Endodermal cell (in vitro differentiated cells): ENCODE data around the gene FRS2. TPM values are rescaled to one million over a fixed set of nuclear protein-coding genes. Genes with fewer than 3 reads are reported as not detected.

Experiments used
- DNase-seq: peaks from one replicate; pipeline ENCODE4 v3.0.0-alpha.2; 2017
- H3K27ac ChIP-seq: 2 replicates; pipeline ENCODE4 v1.5.1; 2013; ENCODE audit warnings: mild to moderate bottlenecking, low read depth, low read length, moderate library complexity
- H3K27me3 ChIP-seq: 2 replicates; pipeline ENCODE4 v1.6.1; 2013; ENCODE audit warnings: mild to moderate bottlenecking, low read length, moderate library complexity; ENCODE audit not compliant: insufficient read depth, control insufficient read depth, poor library complexity, severe bottlenecking
- H3K36me3 ChIP-seq: 2 replicates; pipeline ENCODE4 v1.7.0; 2013; ENCODE audit warnings: mild to moderate bottlenecking, low read length, moderate library complexity; ENCODE audit not compliant: control insufficient read depth, insufficient read depth
- H3K4me1 ChIP-seq: one replicate; pipeline ENCODE4 v1.7.0; 2013; ENCODE audit warnings: low read length; ENCODE audit not compliant: control insufficient read depth, insufficient read depth
- H3K4me3 ChIP-seq: 2 replicates; pipeline ENCODE4 v1.5.1; 2013; ENCODE audit warnings: mild to moderate bottlenecking, low read length, moderate library complexity
- H3K9ac ChIP-seq: 2 replicates; pipeline ENCODE4 v1.6.1; 2013; ENCODE audit warnings: mild to moderate bottlenecking, low read length, moderate library complexity; ENCODE audit not compliant: poor library complexity, severe bottlenecking; ENCODE audit errors: extremely low read depth
- H3K9me3 ChIP-seq: 2 replicates; pipeline ENCODE4 v1.6.1; 2013; ENCODE audit warnings: mild to moderate bottlenecking, low read length, moderate library complexity; ENCODE audit not compliant: control insufficient read depth
- H3K27ac Mint-ChIP-seq: 2 replicates; pipeline ENCODE4 v1.8.0; 2020; ENCODE audit warnings: mixed read lengths
- H3K27me3 Mint-ChIP-seq: 2 replicates; pipeline ENCODE4 v1.8.0; 2021; ENCODE audit warnings: mild to moderate bottlenecking, mixed read lengths; ENCODE audit not compliant: insufficient read depth
- H3K36me3 Mint-ChIP-seq: 2 replicates; pipeline ENCODE4 v1.8.0; 2020; ENCODE audit warnings: low read depth, mixed read lengths
- H3K4me1 Mint-ChIP-seq: 2 replicates; pipeline ENCODE4 v1.8.0; 2020; ENCODE audit warnings: mixed read lengths
- H3K4me3 Mint-ChIP-seq: 2 replicates; pipeline ENCODE4 v1.8.0; 2020; ENCODE audit warnings: mild to moderate bottlenecking, moderate library complexity, mixed read lengths
- H3K9me3 Mint-ChIP-seq: 2 replicates; pipeline ENCODE4 v1.8.0; 2020; ENCODE audit warnings: mild to moderate bottlenecking, mixed read lengths
- WGBS, 2 experiments: methylation state at CpG; one replicate each; pipeline versions ENCODE4 v1.1.5 to v1.1.7; 2013; ENCODE audit warnings: missing lambda C conversion rate in 2 of 2, mixed read lengths in 1 of 2; ENCODE audit not compliant: insufficient coverage in 1 of 2, insufficient read length in 1 of 2; 5-methylcytosine and 5-hydroxymethylcytosine counted together
- total RNA-seq, 2 donors: library from RNA; stranded (reverse); fragmentation: NEBNext Ultra II Directional in 1 of 2; extraction: Animal tissue kit (Norgen Biotek cat#: 25700) in 1 of 2; gene quantifications; 2 replicates in 1 of 2; 3 replicates in 1 of 2; pipeline ENCODE4 v1.2.1, GENCODE V29; 2021
- TF ChIP-seq, protein P1 (sequence below): fragments of 200-600 bp; sonication (generic); conservative IDR thresholded peaks from 2 replicates; pipeline ENCODE4 v1.5.0; 2021; ENCODE audit warnings: antibody characterized with exemption, mild to moderate bottlenecking

The FRS2 gene
- total RNA-seq, 2 donors from 2014 or later: 63.1 to 65.8 TPM

DNA sequence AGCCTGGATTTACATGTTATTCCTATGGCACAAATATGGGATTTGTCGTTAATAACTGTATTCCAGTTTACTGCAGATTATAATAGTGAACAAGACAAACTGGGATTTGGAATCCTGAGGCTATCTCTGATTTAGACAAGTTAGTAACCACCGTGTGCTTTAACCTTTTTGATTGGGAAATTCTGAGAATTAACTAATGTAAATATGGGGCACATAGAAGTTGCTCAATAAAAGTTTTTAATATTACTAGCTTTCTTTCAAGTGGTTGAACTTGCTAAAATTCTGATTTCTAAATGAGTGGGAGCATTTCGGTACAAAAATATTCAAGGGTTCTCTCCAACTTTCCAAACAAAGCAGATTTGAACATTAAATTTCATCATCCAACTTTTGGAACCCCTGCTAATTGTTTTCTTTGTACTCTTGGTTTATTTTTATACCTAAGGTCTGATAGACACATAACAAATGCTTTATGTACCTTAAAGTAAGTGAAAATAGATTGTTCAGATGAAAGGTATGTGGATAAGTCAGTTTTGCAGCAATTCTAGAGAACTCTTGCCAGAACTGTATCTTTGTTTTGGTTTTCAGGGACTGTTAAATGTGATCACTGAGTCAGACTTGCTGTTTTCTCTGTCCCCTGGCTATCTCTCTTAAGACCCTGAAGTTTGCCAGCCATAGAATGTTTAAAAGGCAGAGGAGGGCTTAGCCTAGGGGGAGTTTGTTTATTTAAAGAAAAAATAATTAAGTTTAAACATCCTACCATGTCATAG lies 57.5 kb downstream of the FRS2 start:
- WGBS, 2 experiments: 91 to 100% methylated on average over 2 to 3 of the region's 3 CpGs
- no peaks in the 10 kb centered on the region for H3K27me3 Mint-ChIP-seq
- peaks cover 29% of the 10 kb centered on the region for H3K36me3 ChIP-seq
- H3K9me3 Mint-ChIP-seq: peaks cover 3% of the 10 kb centered on the region
- H3K36me3 Mint-ChIP-seq: peaks cover 12% of the 10 kb centered on the region
- H3K9me3 ChIP-seq: no peaks in the 10 kb centered on the region
- H3K4me3 ChIP-seq: no peak overlapping the region
- H3K4me1 Mint-ChIP-seq: peaks cover 12% of the 10 kb centered on the region
- DNase-seq: no peak
- H3K27ac Mint-ChIP-seq: no peak overlapping the region
- H3K9ac ChIP-seq: no peak overlapping the region
- H3K4me1 ChIP-seq: no peaks in the 10 kb centered on the region
- no peaks in the 10 kb centered on the region for H3K27me3 ChIP-seq
- TF ChIP-seq, protein P1, sequence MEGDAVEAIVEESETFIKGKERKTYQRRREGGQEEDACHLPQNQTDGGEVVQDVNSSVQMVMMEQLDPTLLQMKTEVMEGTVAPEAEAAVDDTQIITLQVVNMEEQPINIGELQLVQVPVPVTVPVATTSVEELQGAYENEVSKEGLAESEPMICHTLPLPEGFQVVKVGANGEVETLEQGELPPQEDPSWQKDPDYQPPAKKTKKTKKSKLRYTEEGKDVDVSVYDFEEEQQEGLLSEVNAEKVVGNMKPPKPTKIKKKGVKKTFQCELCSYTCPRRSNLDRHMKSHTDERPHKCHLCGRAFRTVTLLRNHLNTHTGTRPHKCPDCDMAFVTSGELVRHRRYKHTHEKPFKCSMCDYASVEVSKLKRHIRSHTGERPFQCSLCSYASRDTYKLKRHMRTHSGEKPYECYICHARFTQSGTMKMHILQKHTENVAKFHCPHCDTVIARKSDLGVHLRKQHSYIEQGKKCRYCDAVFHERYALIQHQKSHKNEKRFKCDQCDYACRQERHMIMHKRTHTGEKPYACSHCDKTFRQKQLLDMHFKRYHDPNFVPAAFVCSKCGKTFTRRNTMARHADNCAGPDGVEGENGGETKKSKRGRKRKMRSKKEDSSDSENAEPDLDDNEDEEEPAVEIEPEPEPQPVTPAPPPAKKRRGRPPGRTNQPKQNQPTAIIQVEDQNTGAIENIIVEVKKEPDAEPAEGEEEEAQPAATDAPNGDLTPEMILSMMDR: no peak
- no peak overlapping the region for H3K27ac ChIP-seq
- no peak overlapping the region for H3K4me3 Mint-ChIP-seq

DNA sequence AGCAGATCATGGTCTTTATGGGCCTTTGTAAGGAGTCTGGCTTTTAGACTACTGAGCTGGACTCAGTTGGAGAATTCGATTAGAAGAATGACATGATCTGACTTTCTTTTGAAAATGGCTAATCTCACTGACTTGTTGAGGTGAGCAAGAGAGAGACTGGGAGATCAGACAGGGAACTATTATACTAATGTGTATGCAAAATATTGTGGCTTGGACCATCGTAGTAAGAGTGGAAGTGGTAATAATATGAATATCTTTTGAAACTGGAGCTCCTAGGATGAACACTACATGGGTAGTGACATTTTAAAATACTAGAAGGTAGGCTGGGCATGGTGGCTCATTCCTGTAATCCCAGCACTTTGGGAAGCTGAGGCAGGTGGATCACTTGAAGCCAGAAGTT lies 58.8 kb downstream of the FRS2 start:
- no peak for DNase-seq
- 91 to 100% methylated on average over 2 of the region's 2 CpGs for WGBS, 2 experiments
- Histone ChIP-seq H3K9me3 (no peaks in the 10 kb centered on the region), H3K27ac (no peak overlapping the region), H3K27me3 (no peaks in the 10 kb centered on the region), H3K36me3 (peaks cover 34% of the 10 kb centered on the region), H3K4me3 (no peak overlapping the region), H3K4me1 (no peaks in the 10 kb centered on the region), H3K9ac (no peak overlapping the region)
- Mint-ChIP-seq H3K9me3 (no peaks in the 10 kb centered on the region), H3K4me1 (peaks cover 18% of the 10 kb centered on the region), H3K27ac (peak overlapping the region; percentile 4), H3K27me3 (no peaks in the 10 kb centered on the region), H3K4me3 (no peak overlapping the region), H3K36me3 (peaks cover 21% of the 10 kb centered on the region)
- TF ChIP-seq, protein P1: no peak

DNA sequence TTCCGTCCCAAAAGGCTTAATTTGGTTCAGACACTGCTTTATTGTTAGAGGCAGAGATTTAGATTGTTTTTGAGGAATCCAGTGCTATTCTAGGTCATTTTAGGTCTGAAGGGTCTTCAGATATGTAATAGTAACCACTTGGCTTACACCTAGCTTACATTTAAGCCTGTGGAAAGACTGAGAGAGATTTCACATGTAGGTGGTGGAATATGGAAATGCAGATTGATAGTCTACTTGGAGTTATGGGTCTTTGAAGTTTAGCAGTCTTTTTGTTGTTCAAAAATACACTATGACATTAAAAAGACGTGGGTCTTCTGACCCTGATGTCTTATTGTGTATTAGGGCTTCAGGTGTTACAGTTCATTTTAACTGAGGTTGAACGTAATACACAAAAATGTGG lies 63.7 kb downstream of the FRS2 start:
- Histone ChIP-seq H3K4me1 (no peaks in the 10 kb centered on the region), H3K27me3 (no peaks in the 10 kb centered on the region), H3K9ac (peak overlapping the region; percentile 30), H3K4me3 (no peak overlapping the region), H3K36me3 (peaks cover 54% of the 10 kb centered on the region), H3K9me3 (no peaks in the 10 kb centered on the region), H3K27ac (peak overlapping the region; percentile 90)
- H3K27me3 Mint-ChIP-seq: no peaks in the 10 kb centered on the region
- no peak for DNase-seq
- WGBS, 2 experiments: 84 to 86% methylated on average over 2 to 3 of the region's 3 CpGs
- H3K9me3 Mint-ChIP-seq: no peaks in the 10 kb centered on the region
- no peak overlapping the region for H3K4me3 Mint-ChIP-seq
- H3K36me3 Mint-ChIP-seq: peaks cover 35% of the 10 kb centered on the region
- peak overlapping the region; percentile 46 for H3K27ac Mint-ChIP-seq
- peaks cover 7% of the 10 kb centered on the region for H3K4me1 Mint-ChIP-seq
- TF ChIP-seq, protein P1: no peak
